Measurements from ENCODE around the gene HOGA1.
"Not testable (repeated sequence)": the region's sequence is repeated elsewhere in the genome, so short reads cannot be mapped to it uniquely, and the experiment has no call there.

DNA sequence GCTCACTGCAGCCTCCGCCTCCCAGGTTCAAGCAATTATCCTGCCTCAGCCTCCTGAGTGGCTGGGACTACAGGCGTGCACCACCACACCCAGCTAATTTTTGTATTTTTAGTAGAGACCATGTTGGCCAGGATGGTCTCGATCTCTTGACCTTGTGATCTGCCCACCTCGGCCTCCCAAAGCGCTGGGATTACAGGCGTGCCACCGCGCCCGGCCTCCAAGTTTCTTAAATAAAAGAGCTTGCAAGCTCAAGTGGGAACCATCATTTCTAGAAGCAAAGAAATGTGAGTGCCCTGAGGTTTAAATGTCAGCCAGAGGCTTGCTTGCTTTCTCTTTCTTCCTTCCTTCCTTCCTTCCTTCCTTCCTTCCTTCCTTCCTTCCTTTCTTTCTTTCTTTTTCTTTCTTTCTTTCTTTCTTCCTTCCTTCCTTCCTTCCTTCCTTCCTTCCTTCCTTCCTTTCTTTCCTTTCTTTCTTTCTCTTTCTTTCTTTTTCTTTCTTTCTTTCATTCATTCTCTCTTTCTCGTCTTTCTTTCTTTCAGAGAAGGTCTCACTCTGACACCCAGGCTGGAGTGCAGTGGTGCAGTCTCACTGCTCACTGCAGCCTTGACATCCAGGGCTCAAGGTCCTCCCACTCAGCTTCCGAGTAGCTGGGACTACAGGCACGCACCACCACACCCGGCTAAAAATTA, 58.4 kb downstream of the HOGA1 start:
- TF ChIP-seq, protein P1, sequence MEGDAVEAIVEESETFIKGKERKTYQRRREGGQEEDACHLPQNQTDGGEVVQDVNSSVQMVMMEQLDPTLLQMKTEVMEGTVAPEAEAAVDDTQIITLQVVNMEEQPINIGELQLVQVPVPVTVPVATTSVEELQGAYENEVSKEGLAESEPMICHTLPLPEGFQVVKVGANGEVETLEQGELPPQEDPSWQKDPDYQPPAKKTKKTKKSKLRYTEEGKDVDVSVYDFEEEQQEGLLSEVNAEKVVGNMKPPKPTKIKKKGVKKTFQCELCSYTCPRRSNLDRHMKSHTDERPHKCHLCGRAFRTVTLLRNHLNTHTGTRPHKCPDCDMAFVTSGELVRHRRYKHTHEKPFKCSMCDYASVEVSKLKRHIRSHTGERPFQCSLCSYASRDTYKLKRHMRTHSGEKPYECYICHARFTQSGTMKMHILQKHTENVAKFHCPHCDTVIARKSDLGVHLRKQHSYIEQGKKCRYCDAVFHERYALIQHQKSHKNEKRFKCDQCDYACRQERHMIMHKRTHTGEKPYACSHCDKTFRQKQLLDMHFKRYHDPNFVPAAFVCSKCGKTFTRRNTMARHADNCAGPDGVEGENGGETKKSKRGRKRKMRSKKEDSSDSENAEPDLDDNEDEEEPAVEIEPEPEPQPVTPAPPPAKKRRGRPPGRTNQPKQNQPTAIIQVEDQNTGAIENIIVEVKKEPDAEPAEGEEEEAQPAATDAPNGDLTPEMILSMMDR (IDR thresholded peaks at IDR 0.05; ENCODE audit: low read depth, low read length, missing input control), result not testable (repeated sequence)
- TF ChIP-seq RXRA (IDR thresholded peaks at IDR 0.05); YY1 (IDR thresholded peaks at IDR 0.05); FOXA2 (IDR thresholded peaks at IDR 0.05); MAX (IDR thresholded peaks at IDR 0.05); FOXA1 (IDR thresholded peaks at IDR 0.05); RAD21 (IDR thresholded peaks at IDR 0.05); TAF1 (conservative IDR thresholded peaks at IDR 0.05); GABPA (IDR thresholded peaks at IDR 0.05 in 1 of 2, conservative IDR thresholded peaks at IDR 0.05 in 1 of 2); ATF3 (IDR thresholded peaks at IDR 0.05); REST (IDR thresholded peaks at IDR 0.05); SP1 (IDR thresholded peaks at IDR 0.05); JUND (IDR thresholded peaks at IDR 0.05): not testable (repeated sequence)
- TF ChIP-seq, protein P2, sequence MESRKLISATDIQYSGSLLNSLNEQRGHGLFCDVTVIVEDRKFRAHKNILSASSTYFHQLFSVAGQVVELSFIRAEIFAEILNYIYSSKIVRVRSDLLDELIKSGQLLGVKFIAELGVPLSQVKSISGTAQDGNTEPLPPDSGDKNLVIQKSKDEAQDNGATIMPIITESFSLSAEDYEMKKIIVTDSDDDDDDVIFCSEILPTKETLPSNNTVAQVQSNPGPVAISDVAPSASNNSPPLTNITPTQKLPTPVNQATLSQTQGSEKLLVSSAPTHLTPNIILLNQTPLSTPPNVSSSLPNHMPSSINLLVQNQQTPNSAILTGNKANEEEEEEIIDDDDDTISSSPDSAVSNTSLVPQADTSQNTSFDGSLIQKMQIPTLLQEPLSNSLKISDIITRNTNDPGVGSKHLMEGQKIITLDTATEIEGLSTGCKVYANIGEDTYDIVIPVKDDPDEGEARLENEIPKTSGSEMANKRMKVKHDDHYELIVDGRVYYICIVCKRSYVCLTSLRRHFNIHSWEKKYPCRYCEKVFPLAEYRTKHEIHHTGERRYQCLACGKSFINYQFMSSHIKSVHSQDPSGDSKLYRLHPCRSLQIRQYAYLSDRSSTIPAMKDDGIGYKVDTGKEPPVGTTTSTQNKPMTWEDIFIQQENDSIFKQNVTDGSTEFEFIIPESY (IDR thresholded peaks at IDR 0.05), result not testable (repeated sequence)

All from liver (tissue), 3 donors.